OCI-LY1 (cell line): Measurements from ENCODE around the gene RNASEH2B.

Experiments
- EZH2 ChIP-seq: fragments of 200-600 bp; sonication (generic), shearing (Covaris generic); IDR thresholded peaks from 2 replicates; pipeline ENCODE4 v1.8.0; 2017; ENCODE audit warnings: borderline replicate concordance, mixed run types, mild to moderate bottlenecking, antibody characterized with exemption, low read length, moderate library complexity, mixed read lengths
- TF ChIP-seq, protein P1 (sequence below): fragments of 200-600 bp; sonication (generic), shearing (Covaris generic); IDR thresholded peaks from 2 replicates; pipeline ENCODE4 v1.5.1; 2017; ENCODE audit warnings: mild to moderate bottlenecking, antibody characterized with exemption, low read length, moderate library complexity, mixed read lengths

- TF ChIP-seq, protein P1, sequence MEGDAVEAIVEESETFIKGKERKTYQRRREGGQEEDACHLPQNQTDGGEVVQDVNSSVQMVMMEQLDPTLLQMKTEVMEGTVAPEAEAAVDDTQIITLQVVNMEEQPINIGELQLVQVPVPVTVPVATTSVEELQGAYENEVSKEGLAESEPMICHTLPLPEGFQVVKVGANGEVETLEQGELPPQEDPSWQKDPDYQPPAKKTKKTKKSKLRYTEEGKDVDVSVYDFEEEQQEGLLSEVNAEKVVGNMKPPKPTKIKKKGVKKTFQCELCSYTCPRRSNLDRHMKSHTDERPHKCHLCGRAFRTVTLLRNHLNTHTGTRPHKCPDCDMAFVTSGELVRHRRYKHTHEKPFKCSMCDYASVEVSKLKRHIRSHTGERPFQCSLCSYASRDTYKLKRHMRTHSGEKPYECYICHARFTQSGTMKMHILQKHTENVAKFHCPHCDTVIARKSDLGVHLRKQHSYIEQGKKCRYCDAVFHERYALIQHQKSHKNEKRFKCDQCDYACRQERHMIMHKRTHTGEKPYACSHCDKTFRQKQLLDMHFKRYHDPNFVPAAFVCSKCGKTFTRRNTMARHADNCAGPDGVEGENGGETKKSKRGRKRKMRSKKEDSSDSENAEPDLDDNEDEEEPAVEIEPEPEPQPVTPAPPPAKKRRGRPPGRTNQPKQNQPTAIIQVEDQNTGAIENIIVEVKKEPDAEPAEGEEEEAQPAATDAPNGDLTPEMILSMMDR, result no peak
- no peak for TF ChIP-seq EZH2
Observed at GRCh38 chr13:50916701-50917184, 7.2 kb downstream of the RNASEH2B start.
